Measurements from ENCODE around the gene PHGDH.

- TF ChIP-seq, protein P1, sequence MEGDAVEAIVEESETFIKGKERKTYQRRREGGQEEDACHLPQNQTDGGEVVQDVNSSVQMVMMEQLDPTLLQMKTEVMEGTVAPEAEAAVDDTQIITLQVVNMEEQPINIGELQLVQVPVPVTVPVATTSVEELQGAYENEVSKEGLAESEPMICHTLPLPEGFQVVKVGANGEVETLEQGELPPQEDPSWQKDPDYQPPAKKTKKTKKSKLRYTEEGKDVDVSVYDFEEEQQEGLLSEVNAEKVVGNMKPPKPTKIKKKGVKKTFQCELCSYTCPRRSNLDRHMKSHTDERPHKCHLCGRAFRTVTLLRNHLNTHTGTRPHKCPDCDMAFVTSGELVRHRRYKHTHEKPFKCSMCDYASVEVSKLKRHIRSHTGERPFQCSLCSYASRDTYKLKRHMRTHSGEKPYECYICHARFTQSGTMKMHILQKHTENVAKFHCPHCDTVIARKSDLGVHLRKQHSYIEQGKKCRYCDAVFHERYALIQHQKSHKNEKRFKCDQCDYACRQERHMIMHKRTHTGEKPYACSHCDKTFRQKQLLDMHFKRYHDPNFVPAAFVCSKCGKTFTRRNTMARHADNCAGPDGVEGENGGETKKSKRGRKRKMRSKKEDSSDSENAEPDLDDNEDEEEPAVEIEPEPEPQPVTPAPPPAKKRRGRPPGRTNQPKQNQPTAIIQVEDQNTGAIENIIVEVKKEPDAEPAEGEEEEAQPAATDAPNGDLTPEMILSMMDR (IDR thresholded peaks at IDR 0.05 in 4 of 5, conservative IDR thresholded peaks at IDR 0.05 in 1 of 5), result no peak
- TF ChIP-seq POLR2A (IDR thresholded peaks at IDR 0.05), result no peak
Observed at GRCh38 chr1:119758584-119758983, 46.9 kb downstream of the PHGDH start.

Measured in gastrocnemius medialis (tissue), 4 donors.